K562 (cell line): ENCODE measurements around the gene PHEX. TPM values are rescaled to one million over a fixed set of nuclear protein-coding genes. Genes with fewer than 3 reads are reported as not detected.

Experiments
- ATAC-seq: fragments of 200-7000 bp; cut with Tn5 transposase; 3 replicates; pipeline ENCODE4 v1.9.1; 2020; ENCODE audit warnings: moderate library complexity
- BruUV-seq: library from RNA; stranded (reverse); fragments of 400-500 nt; replicated peaks from 2 replicates; lab custom pipeline; 2021; lab: Mats Ljungman, UMichigan
- CTCF ChIA-PET: fragments of 300-600 bp; formaldehyde crosslinking; extraction: SDS; loops from one replicate; lab custom pipeline; 2021; ENCODE audit warnings: low intra/inter-chr PET ratio; lab: Yijun Ruan, JAX
- POLR2A ChIA-PET: fragments of 300-600, 350-650 bp; sonication (Branson Sonifier 250); formaldehyde crosslinking; extraction: SDS; loops from one replicate; lab custom pipeline; 2021; ENCODE audit warnings: antibody characterized with exemption, inconsistent platforms; lab: Yijun Ruan, JAX
- DNase-seq, 4 experiments: peaks; one replicate each; pipeline versions ENCODE4 v3.0.0 to v3.0.0-alpha.2; 2011 to 2018; ENCODE audit warnings: low spot score in 3 of 4, mixed read lengths in 3 of 4; ENCODE audit errors: extremely low read depth in 1 of 4
- FAIRE-seq: peaks from 2 replicates; lab custom pipeline; 2011; peaks lifted over from hg19 to GRCh38; lab: Jason Lieb, UNC
- H2AFZ ChIP-seq: 2 replicates; pipeline ENCODE4 v1.6.0; 2011; ENCODE audit warnings: low read depth, low read length, control low read depth, inconsistent platforms
- H3K27ac ChIP-seq: fragments of 200-600 bp; 3 replicates; pipeline ENCODE4 v1.8.0; 2011; ENCODE audit warnings: low read depth, mild to moderate bottlenecking, control low read depth, inconsistent platforms, low read length, moderate library complexity, mixed read lengths; ENCODE audit errors: extremely low read depth
- H3K27me3 ChIP-seq, 2 experiments: fragments of 300-600 bp in 1 of 2; 2 replicates in 1 of 2; 3 replicates in 1 of 2; pipeline versions ENCODE4 v1.6.0 to v1.8.0; 2011; ENCODE audit warnings: inconsistent platforms in 2 of 2, low read length in 2 of 2, mild to moderate bottlenecking in 1 of 2, mixed read lengths in 1 of 2, moderate library complexity in 1 of 2; ENCODE audit not compliant: control insufficient read depth in 2 of 2, insufficient read depth in 2 of 2
- H3K36me3 ChIP-seq: fragments of 300-600 bp; 3 replicates; pipeline ENCODE4 v1.8.0; 2011; ENCODE audit warnings: mild to moderate bottlenecking, low read length, inconsistent platforms; ENCODE audit not compliant: control insufficient read depth, insufficient read depth
- H3K4me1 ChIP-seq, 2 experiments: fragments of 200-600 bp in 1 of 2; replicated peaks in 1 of 2; 2 replicates in 1 of 2; 3 replicates in 1 of 2; pipeline versions ENCODE4 v1.5.1 to v1.8.0; 2011; ENCODE audit warnings: inconsistent platforms in 2 of 2, low read length in 2 of 2, mild to moderate bottlenecking in 1 of 2, mixed read lengths in 1 of 2, moderate library complexity in 1 of 2; ENCODE audit not compliant: control insufficient read depth in 2 of 2, insufficient read depth in 2 of 2
- H3K4me2 ChIP-seq: 2 replicates; pipeline ENCODE4 v1.6.1; 2011; ENCODE audit warnings: low read length, control low read depth, inconsistent platforms, mixed read lengths; ENCODE audit not compliant: insufficient read depth
- H3K4me3 ChIP-seq: fragments of 200-600 bp; sonication (generic), shearing (Covaris generic); 2 replicates; pipeline ENCODE4 v1.5.1; 2016; ENCODE audit warnings: control low read depth, inconsistent platforms
- H3K79me2 ChIP-seq: fragments of 200-600 bp; 3 replicates; pipeline ENCODE4 v1.8.0; 2011; ENCODE audit warnings: low read length, inconsistent platforms; ENCODE audit not compliant: control insufficient read depth, insufficient read depth
- H3K9ac ChIP-seq, 2 experiments: 2 replicates each; pipeline versions ENCODE4 v1.6.0 to v1.6.1; 2011; ENCODE audit warnings: low read depth in 2 of 2, low read length in 2 of 2, control low read depth in 1 of 2, inconsistent platforms in 1 of 2, mild to moderate bottlenecking in 1 of 2, mixed read lengths in 1 of 2; ENCODE audit not compliant: insufficient read depth in 1 of 2
- H3K9me1 ChIP-seq: one replicate; pipeline ENCODE4 v1.6.0; 2011; ENCODE audit warnings: inconsistent platforms, mild to moderate bottlenecking, low read length, moderate library complexity; ENCODE audit not compliant: control insufficient read depth, insufficient read depth
- H3K9me3 ChIP-seq: replicated peaks from 2 replicates; pipeline ENCODE4 v1.5.1; 2011; ENCODE audit warnings: low read depth, low read length, inconsistent platforms; ENCODE audit not compliant: control insufficient read depth, insufficient read depth
- H4K20me1 ChIP-seq: replicated peaks from 2 replicates; pipeline ENCODE4 v1.6.1; 2011; ENCODE audit warnings: low read length, inconsistent platforms, mixed read lengths; ENCODE audit not compliant: control insufficient read depth, insufficient read depth
- HDAC2 ChIP-seq: fragments of 450-650 bp; IDR thresholded peaks from 2 replicates; pipeline ENCODE4 v1.6.1; 2016; ENCODE audit warnings: mild to moderate bottlenecking
- MBD2 ChIP-seq: sonication (generic); IDR thresholded peaks from 2 replicates; pipeline ENCODE4 v1.6.1; 2016; ENCODE audit warnings: low read depth, borderline replicate concordance
- SAFB2 ChIP-seq: fragments of 200-400 bp; formaldehyde crosslinking; IDR thresholded peaks from 2 replicates; pipeline ENCODE4 v1.6.1; 2018; ENCODE audit warnings: borderline replicate concordance, low read length, low read depth, moderate library complexity; ENCODE audit not compliant: severe bottlenecking
- SRSF9 ChIP-seq: fragments of 200-400 bp; formaldehyde crosslinking; IDR thresholded peaks from 2 replicates; pipeline ENCODE4 v1.6.1; 2017; ENCODE audit warnings: low read depth, low read length, borderline replicate concordance
- ZNF408 ChIP-seq: fragments of 250-450 bp; sonication (Bioruptor Pico); IDR thresholded peaks from 2 replicates; pipeline ENCODE4 v1.4.0; 2020; ENCODE audit warnings: low read depth, mild to moderate bottlenecking, moderate library complexity
- ZNF77 ChIP-seq: fragments of 250-450 bp; sonication (Bioruptor Pico); IDR thresholded peaks from 2 replicates; pipeline ENCODE4 v1.5.0; 2020
- WGBS: fragments of 100-300 bp; shearing (Covaris generic); methylation state at CpG from one replicate; pipeline ENCODE4 v1.1.6; 2016; ENCODE audit warnings: low coverage, mixed read lengths; ENCODE audit not compliant: insufficient coverage; ENCODE audit errors: missing lambda C conversion rate; 5-methylcytosine and 5-hydroxymethylcytosine counted together
- in situ Hi-C: fragments of 300-500 bp; cut with MboI; formaldehyde crosslinking; loops from 4 replicates; pipeline ENCODE4 v1.15.0; 2018; ENCODE audit warnings: inconsistent platforms, mixed read lengths
- intact Hi-C: fragments of 100-400 bp; cut with micrococcal nuclease; formaldehyde crosslinking; loops from 2 replicates; pipeline ENCODE4 v1.14.2; 2022
- polyA plus RNA-seq, 8 experiments: library from polyadenylated mRNA; depleted of rRNA in 4 of 8; stranded (reverse) in 5 of 8; unstranded in 3 of 8; fragments of >200 nt; fragmentation: Nextera tagmentation in 2 of 8; fragmentation: Illumina TruSeq in 1 of 8; extraction: Ambion mirVana in 2 of 8; extraction: Trizol in 1 of 8; gene quantifications; 2 replicates each; pipeline versions ENCODE4 v1.2.1 to v1.2.3, GENCODE V29; 2011 to 2014; ENCODE audit warnings: inconsistent platforms in 1 of 8, missing spikeins in 1 of 8
- total RNA-seq, 7 experiments: library from RNA; depleted of rRNA in 6 of 7; stranded (reverse); fragments of >200 nt in 6 of 7; fragmentation: Illumina TruSeq in 2 of 7; extraction: Trizol in 2 of 7; gene quantifications; 2 replicates each; pipeline versions ENCODE4 v1.2.1 to v1.2.3, GENCODE V29; 2011 to 2021; ENCODE audit warnings: low replicate concordance in 1 of 7
- TF ChIP-seq, protein P1 (sequence below): sonication (generic); formaldehyde crosslinking; IDR thresholded peaks from 2 replicates; pipeline ENCODE4 v1.8.0; 2023; ENCODE audit warnings: mild to moderate bottlenecking, missing genetic modification reagents
- TF ChIP-seq, protein P2 (sequence below): fragments of 450-650 bp; IDR thresholded peaks from 2 replicates; pipeline ENCODE4 v1.6.1; 2016; ENCODE audit warnings: borderline replicate concordance
- TF ChIP-seq, protein P3 (sequence below): fragments of 150-350 bp; IDR thresholded peaks from 2 replicates; pipeline ENCODE4 v1.6.1; 2014; ENCODE audit warnings: low read depth, mild to moderate bottlenecking, low read length, borderline replicate concordance

Gene PHEX
- total and polyA plus RNA-seq, 9 of the 15 experiments (the other 6 are each of a cell fraction or from before 2014, with no cell fraction given), result 0.01 to 0.11 (median 0.04) TPM; not detected in 6

GRCh38 chrX:22249371-22249770 lies 217.2 kb downstream of the PHEX start (continued):
- TF ChIP-seq, protein P1, sequence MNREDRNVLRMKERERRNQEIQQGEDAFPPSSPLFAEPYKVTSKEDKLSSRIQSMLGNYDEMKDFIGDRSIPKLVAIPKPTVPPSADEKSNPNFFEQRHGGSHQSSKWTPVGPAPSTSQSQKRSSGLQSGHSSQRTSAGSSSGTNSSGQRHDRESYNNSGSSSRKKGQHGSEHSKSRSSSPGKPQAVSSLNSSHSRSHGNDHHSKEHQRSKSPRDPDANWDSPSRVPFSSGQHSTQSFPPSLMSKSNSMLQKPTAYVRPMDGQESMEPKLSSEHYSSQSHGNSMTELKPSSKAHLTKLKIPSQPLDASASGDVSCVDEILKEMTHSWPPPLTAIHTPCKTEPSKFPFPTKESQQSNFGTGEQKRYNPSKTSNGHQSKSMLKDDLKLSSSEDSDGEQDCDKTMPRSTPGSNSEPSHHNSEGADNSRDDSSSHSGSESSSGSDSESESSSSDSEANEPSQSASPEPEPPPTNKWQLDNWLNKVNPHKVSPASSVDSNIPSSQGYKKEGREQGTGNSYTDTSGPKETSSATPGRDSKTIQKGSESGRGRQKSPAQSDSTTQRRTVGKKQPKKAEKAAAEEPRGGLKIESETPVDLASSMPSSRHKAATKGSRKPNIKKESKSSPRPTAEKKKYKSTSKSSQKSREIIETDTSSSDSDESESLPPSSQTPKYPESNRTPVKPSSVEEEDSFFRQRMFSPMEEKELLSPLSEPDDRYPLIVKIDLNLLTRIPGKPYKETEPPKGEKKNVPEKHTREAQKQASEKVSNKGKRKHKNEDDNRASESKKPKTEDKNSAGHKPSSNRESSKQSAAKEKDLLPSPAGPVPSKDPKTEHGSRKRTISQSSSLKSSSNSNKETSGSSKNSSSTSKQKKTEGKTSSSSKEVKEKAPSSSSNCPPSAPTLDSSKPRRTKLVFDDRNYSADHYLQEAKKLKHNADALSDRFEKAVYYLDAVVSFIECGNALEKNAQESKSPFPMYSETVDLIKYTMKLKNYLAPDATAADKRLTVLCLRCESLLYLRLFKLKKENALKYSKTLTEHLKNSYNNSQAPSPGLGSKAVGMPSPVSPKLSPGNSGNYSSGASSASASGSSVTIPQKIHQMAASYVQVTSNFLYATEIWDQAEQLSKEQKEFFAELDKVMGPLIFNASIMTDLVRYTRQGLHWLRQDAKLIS (CRISPR knock-in tag), result no peak

DNA sequence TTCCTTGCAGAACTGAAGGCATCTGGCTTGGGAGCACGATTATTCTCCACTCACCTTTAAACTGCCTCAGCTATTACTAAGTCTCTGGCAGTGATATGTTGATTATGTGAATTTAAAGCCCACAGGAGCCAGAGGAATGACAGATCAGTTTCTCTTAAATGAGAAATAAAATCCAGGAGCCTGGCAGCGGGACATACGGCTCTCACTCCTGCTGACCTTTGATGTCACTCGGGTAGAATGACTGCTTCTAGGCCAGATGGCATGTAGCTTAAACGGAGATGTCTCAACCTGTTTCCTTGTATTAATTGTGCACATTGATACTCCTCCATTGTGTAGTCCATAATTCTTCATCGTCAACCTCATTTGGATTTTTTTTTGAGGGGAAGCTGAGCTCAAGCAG lies 236.6 kb downstream of the PHEX start:
- Histone ChIP-seq H3K9ac (no peak overlapping the region), H3K27me3 (peaks cover 0 to 4% of the 10 kb centered on the region in 2 experiments; a peak in 1 of 5 replicates), H3K9me3 (no peaks in the 10 kb centered on the region), H2AFZ (no peak overlapping the region), H3K4me2 (no peak overlapping the region), H3K4me3 (no peak overlapping the region), H3K36me3 (no peaks in the 10 kb centered on the region), H3K27ac (no peak overlapping the region), H3K4me1 (no peaks in the 10 kb centered on the region), H3K79me2 (no peaks in the 10 kb centered on the region), H3K9me1 (no peaks in the 10 kb centered on the region), H4K20me1 (no peaks in the 10 kb centered on the region)
- ATAC-seq, result no peak
- intact Hi-C loops (no loop called here), in situ Hi-C loops (no loop called here)
- 0% methylated on average over 4 of the region's 6 CpGs for WGBS
- FAIRE-seq, result no peak
- ChIA-PET POLR2A (no interaction called here), CTCF (no interaction called here)
- no TSS peak for BruUV-seq
- no peak for DNase-seq
- no peak for TF ChIP-seq ZNF77 (CRISPR knock-in tag)
- TF ChIP-seq, protein P2, sequence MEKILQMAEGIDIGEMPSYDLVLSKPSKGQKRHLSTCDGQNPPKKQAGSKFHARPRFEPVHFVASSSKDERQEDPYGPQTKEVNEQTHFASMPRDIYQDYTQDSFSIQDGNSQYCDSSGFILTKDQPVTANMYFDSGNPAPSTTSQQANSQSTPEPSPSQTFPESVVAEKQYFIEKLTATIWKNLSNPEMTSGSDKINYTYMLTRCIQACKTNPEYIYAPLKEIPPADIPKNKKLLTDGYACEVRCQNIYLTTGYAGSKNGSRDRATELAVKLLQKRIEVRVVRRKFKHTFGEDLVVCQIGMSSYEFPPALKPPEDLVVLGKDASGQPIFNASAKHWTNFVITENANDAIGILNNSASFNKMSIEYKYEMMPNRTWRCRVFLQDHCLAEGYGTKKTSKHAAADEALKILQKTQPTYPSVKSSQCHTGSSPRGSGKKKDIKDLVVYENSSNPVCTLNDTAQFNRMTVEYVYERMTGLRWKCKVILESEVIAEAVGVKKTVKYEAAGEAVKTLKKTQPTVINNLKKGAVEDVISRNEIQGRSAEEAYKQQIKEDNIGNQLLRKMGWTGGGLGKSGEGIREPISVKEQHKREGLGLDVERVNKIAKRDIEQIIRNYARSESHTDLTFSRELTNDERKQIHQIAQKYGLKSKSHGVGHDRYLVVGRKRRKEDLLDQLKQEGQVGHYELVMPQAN, result no peak
- no peak for TF ChIP-seq SAFB2
- TF ChIP-seq, protein P3, sequence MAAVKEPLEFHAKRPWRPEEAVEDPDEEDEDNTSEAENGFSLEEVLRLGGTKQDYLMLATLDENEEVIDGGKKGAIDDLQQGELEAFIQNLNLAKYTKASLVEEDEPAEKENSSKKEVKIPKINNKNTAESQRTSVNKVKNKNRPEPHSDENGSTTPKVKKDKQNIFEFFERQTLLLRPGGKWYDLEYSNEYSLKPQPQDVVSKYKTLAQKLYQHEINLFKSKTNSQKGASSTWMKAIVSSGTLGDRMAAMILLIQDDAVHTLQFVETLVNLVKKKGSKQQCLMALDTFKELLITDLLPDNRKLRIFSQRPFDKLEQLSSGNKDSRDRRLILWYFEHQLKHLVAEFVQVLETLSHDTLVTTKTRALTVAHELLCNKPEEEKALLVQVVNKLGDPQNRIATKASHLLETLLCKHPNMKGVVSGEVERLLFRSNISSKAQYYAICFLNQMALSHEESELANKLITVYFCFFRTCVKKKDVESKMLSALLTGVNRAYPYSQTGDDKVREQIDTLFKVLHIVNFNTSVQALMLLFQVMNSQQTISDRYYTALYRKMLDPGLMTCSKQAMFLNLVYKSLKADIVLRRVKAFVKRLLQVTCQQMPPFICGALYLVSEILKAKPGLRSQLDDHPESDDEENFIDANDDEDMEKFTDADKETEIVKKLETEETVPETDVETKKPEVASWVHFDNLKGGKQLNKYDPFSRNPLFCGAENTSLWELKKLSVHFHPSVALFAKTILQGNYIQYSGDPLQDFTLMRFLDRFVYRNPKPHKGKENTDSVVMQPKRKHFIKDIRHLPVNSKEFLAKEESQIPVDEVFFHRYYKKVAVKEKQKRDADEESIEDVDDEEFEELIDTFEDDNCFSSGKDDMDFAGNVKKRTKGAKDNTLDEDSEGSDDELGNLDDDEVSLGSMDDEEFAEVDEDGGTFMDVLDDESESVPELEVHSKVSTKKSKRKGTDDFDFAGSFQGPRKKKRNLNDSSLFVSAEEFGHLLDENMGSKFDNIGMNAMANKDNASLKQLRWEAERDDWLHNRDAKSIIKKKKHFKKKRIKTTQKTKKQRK, result no peak
- no peak for TF ChIP-seq ZNF408 (CRISPR knock-in tag)
- TF ChIP-seq MBD2, result no peak
- TF ChIP-seq SRSF9, result no peak
- no peak for TF ChIP-seq HDAC2
